A673 (cell line): ENCODE data around the gene C16orf96. TPM values are rescaled to one million over a fixed set of nuclear protein-coding genes. Genes with fewer than 3 reads are reported as not detected.
A peak's percentile ranks its signal among the peaks of the same experiment; 100 is the strongest.

Experiments used
- BruUV-seq: library from RNA; stranded (reverse); fragments of 400-500 nt; replicated peaks from 2 replicates; lab custom pipeline; 2021; lab: Mats Ljungman, UMichigan
- CTCF ChIA-PET: fragments of 300-600 bp; sonication (Branson Sonifier 250); formaldehyde crosslinking; loops from one replicate; lab custom pipeline; 2022; ENCODE audit warnings: antibody characterized with exemption; lab: Charles Lee
- POLR2A ChIA-PET: fragments of 300-600 bp; sonication (Branson Sonifier 250); formaldehyde crosslinking; loops from one replicate; lab custom pipeline; 2022; ENCODE audit warnings: antibody characterized with exemption; ENCODE audit not compliant: low non-redundant PET; lab: Charles Lee
- DNase-seq: peaks from one replicate; pipeline ENCODE4 v3.0.0-alpha.2; 2015; ENCODE audit warnings: low spot score
- H3K27ac ChIP-seq: fragments of 200-600 bp; sonication (generic); 2 replicates; pipeline ENCODE4 v1.5.1; 2016; ENCODE audit warnings: mixed run types, low read depth, mild to moderate bottlenecking, mixed read lengths, antibody characterized with exemption, low read length; ENCODE audit not compliant: poor library complexity, severe bottlenecking
- H3K27me3 ChIP-seq: fragments of 200-600 bp; sonication (generic); replicated peaks from 2 replicates; pipeline ENCODE4 v1.6.1; 2017; ENCODE audit warnings: mixed run types, low read depth, mild to moderate bottlenecking, mixed read lengths, antibody characterized with exemption, low read length; ENCODE audit not compliant: insufficient read depth, poor library complexity
- H3K36me3 ChIP-seq: fragments of 200-600 bp; sonication (generic); 2 replicates; pipeline ENCODE4 v1.6.1; 2016; ENCODE audit warnings: mixed run types, mild to moderate bottlenecking, mixed read lengths, antibody characterized with exemption, low read length; ENCODE audit not compliant: insufficient read depth, poor library complexity, severe bottlenecking
- H3K4me1 ChIP-seq: fragments of 200-600 bp; sonication (generic); 2 replicates; pipeline ENCODE4 v1.6.1; 2017; ENCODE audit warnings: mixed run types, mild to moderate bottlenecking, mixed read lengths, antibody characterized with exemption, low read length; ENCODE audit not compliant: insufficient read depth, poor library complexity, severe bottlenecking
- H3K4me3 ChIP-seq: fragments of 200-600 bp; sonication (generic); 2 replicates; pipeline ENCODE4 v1.5.1; 2016; ENCODE audit warnings: low read depth, mixed run types, mild to moderate bottlenecking, mixed read lengths, low read length; ENCODE audit not compliant: poor library complexity, severe bottlenecking
- H3K9me3 ChIP-seq: fragments of 200-600 bp; sonication (generic); 2 replicates; pipeline ENCODE4 v1.6.1; 2016; ENCODE audit warnings: mixed run types, low read depth, mild to moderate bottlenecking, mixed read lengths, antibody characterized with exemption, low read length; ENCODE audit not compliant: poor library complexity, severe bottlenecking
- CTCF ChIP-seq: fragments of 300-800, 200-600 bp; sonication (generic); conservative IDR thresholded peaks from 2 replicates; pipeline ENCODE4 v1.5.1; 2017; ENCODE audit warnings: low read depth, mild to moderate bottlenecking, antibody characterized with exemption, low read length, moderate library complexity, mixed read lengths
- EZH2 ChIP-seq: fragments of 200-600 bp; sonication (generic); IDR thresholded peaks from 2 replicates; pipeline ENCODE4 v1.6.1; 2017; ENCODE audit warnings: borderline replicate concordance, low read depth, mild to moderate bottlenecking, mixed read lengths, antibody characterized with exemption, low read length; ENCODE audit not compliant: poor library complexity, severe bottlenecking
- intact Hi-C: fragments of 100-400 bp; cut with micrococcal nuclease; formaldehyde crosslinking; loops from one replicate; pipeline ENCODE4 v1.10.0; 2022; ENCODE audit not compliant: unreplicated experiment
- total RNA-seq: library from RNA; stranded (reverse); gene quantifications from 2 replicates; pipeline ENCODE4 v1.2.3, GENCODE V29; 2021

Gene C16orf96
- total RNA-seq, 1 experiment from 2014 or later: not detected

DNA sequence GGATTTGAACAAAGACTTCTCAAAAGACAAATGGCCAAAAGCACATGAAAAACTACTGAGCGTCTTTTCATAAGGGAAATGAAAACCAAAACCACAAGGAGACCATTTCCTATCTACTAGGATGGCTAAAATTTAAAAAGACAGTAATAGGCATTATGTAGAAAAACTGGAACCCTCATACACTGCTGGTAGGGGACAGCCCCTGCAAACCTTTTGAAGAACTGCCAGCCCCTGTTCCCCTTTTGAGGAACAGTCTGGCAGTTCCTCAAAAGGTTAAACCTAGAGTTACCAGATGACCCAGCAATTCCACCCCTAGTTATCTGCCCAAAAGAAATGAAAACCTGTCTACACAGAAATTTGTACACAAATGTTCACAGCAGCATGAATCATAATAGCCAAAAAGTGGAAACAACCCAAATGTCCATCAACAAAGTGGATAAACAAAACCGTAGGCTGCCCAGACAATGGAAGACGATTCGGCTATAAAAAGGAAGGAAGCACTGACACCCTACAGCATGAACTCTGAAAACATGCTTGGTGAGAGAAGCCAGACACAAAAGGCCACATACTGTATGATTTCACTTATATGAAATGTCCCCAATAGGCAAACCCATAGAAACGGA is 40.4 kb upstream of the C16orf96 start:
- intact Hi-C loops: loop anchor here (5.0 kb wide), 1 partner anchor 442 kb away; the partner anchor contains the start of gene SEC14L5
- H3K4me3 ChIP-seq: no peak overlapping the region
- peaks cover 3% of the 10 kb centered on the region for H3K36me3 ChIP-seq
- BruUV-seq: no TSS peak
- no peak for TF ChIP-seq CTCF
- TF ChIP-seq EZH2: no peak
- ChIA-PET CTCF (no interaction called here), POLR2A (no interaction called here)
- peaks cover 3% of the 10 kb centered on the region for H3K4me1 ChIP-seq
- no peak for DNase-seq
- no peaks in the 10 kb centered on the region for H3K27me3 ChIP-seq
- no peaks in the 10 kb centered on the region for H3K9me3 ChIP-seq
- H3K27ac ChIP-seq: no peak overlapping the region

DNA sequence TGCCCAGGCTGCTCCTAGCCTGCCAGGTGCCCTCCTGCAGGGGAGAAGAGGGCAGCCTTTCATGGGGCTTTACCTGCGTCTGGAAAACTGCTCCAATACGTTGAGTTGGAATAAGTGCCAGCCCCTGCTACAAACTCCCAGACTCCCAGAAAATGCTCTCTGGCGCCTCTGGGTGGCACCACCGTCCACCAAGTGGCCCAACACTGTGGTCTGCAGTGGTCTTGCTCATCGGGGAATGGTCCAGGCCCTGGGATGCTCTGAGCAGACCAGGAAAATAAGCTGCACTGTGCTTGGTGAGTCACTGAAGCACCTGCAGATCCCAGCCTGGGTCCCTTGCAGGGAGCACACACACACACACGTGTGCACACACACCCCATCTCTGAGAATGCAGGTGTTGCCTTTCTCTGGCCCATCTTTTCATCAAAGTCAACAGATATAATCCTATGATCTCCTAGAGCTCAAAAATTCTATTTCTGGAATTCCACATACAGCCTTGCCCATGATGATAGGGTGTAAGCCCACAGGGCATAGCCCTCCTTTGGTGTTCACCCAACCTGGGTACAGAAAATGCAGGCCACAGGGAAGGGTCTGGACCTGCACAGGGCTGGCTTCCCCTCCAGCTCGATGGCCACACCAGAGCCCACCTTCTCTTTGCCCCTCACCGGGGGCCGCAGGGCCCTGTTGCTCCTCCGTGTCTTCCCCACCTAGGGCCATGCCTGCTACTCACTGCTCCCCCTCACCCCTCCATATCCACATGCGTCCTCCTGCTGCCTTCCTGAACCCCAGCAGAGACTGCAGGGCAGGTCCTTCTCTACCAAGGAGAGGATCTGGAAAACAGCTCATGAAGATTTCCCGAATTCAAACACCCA is 38.1 kb upstream of the C16orf96 start:
- TF ChIP-seq CTCF: peak; percentile 66
- no peak for TF ChIP-seq EZH2
- POLR2A ChIA-PET: no interaction called here
- Histone ChIP-seq H3K9me3 (no peaks in the 10 kb centered on the region), H3K4me1 (peaks cover 26% of the 10 kb centered on the region), H3K4me3 (no peak overlapping the region), H3K27ac (no peak overlapping the region), H3K36me3 (no peaks in the 10 kb centered on the region), H3K27me3 (no peaks in the 10 kb centered on the region)
- peak; percentile 62 for DNase-seq
- intact Hi-C loops: loop anchor here (5.0 kb wide), 1 partner anchor 439 kb away; the partner anchor contains the start of gene SEC14L5
- BruUV-seq: no TSS peak
- CTCF ChIA-PET: interaction anchor here (0.5 kb wide), 1 partner anchor 435 kb away, joined by 3 read pairs; no protein-coding TSS in a partner anchor

DNA sequence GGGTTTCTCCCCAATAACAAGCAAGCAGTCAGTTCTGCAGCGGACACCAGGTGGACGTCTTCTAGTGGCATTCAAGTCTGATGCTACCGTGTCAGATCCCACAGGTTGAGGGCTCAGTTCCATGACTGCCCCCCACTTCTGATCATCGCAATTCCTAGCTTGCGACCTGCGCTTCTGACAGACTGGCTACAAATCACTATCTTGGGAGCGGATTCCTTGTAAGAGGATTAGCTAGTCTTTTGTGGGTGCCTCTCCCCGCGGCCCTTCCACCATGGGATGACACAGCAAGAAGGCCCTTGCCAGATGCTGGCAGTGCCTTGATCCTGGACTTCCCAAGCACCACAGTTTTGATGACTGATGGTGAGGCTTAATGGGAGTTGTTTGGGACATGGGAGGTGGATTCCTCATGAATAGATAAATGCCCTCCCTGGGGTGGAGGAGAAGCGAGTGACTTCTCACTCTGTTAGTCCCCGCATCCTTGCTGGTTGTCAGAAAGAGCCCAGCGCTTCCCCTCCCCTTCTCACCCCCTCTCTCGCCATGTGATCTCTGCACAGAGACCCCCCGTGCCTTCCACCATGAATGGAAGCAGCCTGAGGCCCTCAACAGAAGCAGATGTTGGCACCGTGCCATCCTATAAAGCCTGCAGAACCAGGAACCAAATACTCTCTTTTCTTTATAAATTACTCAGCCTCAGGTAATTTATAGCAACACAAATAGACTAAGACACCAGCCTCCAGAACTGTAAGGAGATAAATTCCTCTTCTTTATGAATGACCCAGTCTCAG is 36.7 kb upstream of the C16orf96 start:
- Histone ChIP-seq H3K4me3 (no peak overlapping the region), H3K27me3 (no peaks in the 10 kb centered on the region), H3K36me3 (no peaks in the 10 kb centered on the region), H3K4me1 (peaks cover 27% of the 10 kb centered on the region), H3K9me3 (no peaks in the 10 kb centered on the region), H3K27ac (no peak overlapping the region)
- TF ChIP-seq CTCF (no peak), EZH2 (no peak)
- no peak for DNase-seq
- no TSS peak for BruUV-seq
- POLR2A ChIA-PET: no interaction called here
- CTCF ChIA-PET: no interaction called here
- intact Hi-C loops: loop anchor here (5.0 kb wide), 1 partner anchor 438 kb away; the partner anchor contains the start of gene SEC14L5
